ENCODE data around the gene RAPGEF4. TPM values are rescaled to one million over a fixed set of nuclear protein-coding genes. Genes with fewer than 3 reads are reported as not detected.

The RAPGEF4 gene
- polyA plus RNA-seq, 1 experiment, result 0.60 TPM

DNA sequence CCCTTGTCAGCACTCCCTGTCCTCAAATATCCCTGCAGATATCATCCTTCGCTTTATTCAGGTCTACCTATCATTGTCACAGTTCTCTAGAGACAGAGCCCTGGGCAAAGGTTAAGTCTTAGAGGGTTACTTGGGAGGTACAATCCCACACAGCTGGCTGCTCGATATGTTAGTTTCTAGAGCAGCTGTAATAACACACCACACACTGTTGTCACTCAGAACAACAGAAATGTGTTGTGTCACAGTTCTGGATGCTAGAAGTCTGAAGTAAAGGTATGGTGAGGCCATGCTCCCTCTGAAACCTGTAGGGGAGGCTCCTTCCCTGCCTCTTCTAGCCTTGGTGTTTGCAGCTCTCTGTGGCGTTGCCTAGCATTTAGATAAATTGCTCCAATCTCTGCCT lies 9.9 kb upstream of the RAPGEF4 start:
- Histone ChIP-seq H3K27me3 (ENCODE audit: control insufficient read depth, insufficient read depth, low read length) (peaks cover 2% of the 10 kb centered on the region; the same call in 1 of the 2 replicates), H3K36me3 (ENCODE audit: control insufficient read depth, insufficient read depth, low read length) (no peaks in the 10 kb centered on the region), H3K4me3 (ENCODE audit: low read depth, low read length) (no peak overlapping the region)
- ChIA-PET POLR2A (no interaction called here), CTCF (no interaction called here)
- no peak for DNase-seq (ENCODE audit: low read depth)
- TF ChIP-seq, protein P1, sequence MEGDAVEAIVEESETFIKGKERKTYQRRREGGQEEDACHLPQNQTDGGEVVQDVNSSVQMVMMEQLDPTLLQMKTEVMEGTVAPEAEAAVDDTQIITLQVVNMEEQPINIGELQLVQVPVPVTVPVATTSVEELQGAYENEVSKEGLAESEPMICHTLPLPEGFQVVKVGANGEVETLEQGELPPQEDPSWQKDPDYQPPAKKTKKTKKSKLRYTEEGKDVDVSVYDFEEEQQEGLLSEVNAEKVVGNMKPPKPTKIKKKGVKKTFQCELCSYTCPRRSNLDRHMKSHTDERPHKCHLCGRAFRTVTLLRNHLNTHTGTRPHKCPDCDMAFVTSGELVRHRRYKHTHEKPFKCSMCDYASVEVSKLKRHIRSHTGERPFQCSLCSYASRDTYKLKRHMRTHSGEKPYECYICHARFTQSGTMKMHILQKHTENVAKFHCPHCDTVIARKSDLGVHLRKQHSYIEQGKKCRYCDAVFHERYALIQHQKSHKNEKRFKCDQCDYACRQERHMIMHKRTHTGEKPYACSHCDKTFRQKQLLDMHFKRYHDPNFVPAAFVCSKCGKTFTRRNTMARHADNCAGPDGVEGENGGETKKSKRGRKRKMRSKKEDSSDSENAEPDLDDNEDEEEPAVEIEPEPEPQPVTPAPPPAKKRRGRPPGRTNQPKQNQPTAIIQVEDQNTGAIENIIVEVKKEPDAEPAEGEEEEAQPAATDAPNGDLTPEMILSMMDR (IDR thresholded peaks at IDR 0.05; ENCODE audit: insufficient read depth, low read depth, low read length), result no peak

DNA sequence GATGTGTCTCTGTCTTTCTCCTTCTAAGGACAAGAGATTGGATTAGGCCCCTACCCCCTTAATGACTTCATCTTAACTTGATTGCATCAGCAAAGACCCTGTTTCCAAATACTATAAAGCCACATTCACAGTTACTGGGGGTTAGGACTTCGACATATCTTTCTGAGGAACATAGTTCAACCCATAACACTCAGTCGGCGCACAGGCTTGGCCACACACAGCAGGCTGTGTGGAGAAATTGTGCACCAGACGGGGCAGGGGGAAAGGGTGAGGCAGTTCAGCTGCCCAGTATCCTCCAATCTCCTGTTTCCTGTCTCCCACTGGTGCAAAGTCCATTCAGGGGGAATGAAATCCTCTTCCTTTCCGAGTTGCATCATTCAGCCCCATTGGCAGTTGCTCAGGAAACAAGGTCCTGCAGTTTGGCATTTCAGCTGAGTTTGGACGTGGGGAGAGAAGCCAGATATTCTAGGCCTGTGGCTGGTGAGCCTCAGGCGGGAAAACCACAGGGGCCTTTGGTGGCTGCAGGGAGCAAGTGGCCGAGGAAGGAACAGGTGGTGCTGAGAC lies 9.4 kb upstream of the RAPGEF4 start:
- DNase-seq (ENCODE audit: low read depth), result no peak
- CTCF ChIA-PET, result interaction anchor here (1.4 kb wide), 1 partner anchor 22 kb away, joined by 4 read pairs; no protein-coding TSS in a partner anchor

DNA sequence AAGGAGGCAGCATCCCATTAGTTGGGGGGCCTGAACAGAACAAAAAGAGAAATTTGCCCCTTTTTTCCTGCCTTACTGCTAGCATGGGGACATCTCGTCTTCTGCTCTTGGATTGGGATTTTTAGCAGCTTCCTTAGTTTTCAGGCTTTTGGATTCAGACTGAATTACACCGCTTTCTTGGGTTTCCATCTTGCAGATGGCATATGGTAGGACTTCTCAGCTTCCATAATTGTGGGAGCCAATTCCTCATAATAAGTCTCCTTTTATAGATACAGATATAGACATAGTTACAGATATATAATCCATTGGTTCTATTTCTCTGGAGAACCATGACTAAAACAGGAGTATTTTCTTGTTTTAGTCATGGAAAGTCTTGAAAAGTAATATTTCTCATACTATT lies 5.2 kb upstream of the RAPGEF4 start:
- Histone ChIP-seq H3K36me3 (ENCODE audit: control insufficient read depth, insufficient read depth, low read length) (no peaks in the 10 kb centered on the region), H3K4me3 (ENCODE audit: low read depth, low read length) (no peak overlapping the region), H3K27me3 (ENCODE audit: control insufficient read depth, insufficient read depth, low read length) (peaks cover 12% of the 10 kb centered on the region)
- CTCF ChIA-PET, result no interaction called here
- POLR2A ChIA-PET, result no interaction called here
- TF ChIP-seq, protein P1 (IDR thresholded peaks at IDR 0.05; ENCODE audit: insufficient read depth, low read depth, low read length), result no peak
- no peak for DNase-seq (ENCODE audit: low read depth)

More for the DNA sequence above, 9.4 kb upstream of the RAPGEF4 start:
- H3K36me3 ChIP-seq (ENCODE audit: control insufficient read depth, insufficient read depth, low read length), result no peaks in the 10 kb centered on the region
- TF ChIP-seq, protein P1 (IDR thresholded peaks at IDR 0.05; ENCODE audit: insufficient read depth, low read depth, low read length), result no peak
- POLR2A ChIA-PET, result no interaction called here
- H3K27me3 ChIP-seq (ENCODE audit: control insufficient read depth, insufficient read depth, low read length), result peaks cover 2% of the 10 kb centered on the region; the same call in 1 of the 2 replicates
- no peak overlapping the region for H3K4me3 ChIP-seq (ENCODE audit: low read depth, low read length)

DNA sequence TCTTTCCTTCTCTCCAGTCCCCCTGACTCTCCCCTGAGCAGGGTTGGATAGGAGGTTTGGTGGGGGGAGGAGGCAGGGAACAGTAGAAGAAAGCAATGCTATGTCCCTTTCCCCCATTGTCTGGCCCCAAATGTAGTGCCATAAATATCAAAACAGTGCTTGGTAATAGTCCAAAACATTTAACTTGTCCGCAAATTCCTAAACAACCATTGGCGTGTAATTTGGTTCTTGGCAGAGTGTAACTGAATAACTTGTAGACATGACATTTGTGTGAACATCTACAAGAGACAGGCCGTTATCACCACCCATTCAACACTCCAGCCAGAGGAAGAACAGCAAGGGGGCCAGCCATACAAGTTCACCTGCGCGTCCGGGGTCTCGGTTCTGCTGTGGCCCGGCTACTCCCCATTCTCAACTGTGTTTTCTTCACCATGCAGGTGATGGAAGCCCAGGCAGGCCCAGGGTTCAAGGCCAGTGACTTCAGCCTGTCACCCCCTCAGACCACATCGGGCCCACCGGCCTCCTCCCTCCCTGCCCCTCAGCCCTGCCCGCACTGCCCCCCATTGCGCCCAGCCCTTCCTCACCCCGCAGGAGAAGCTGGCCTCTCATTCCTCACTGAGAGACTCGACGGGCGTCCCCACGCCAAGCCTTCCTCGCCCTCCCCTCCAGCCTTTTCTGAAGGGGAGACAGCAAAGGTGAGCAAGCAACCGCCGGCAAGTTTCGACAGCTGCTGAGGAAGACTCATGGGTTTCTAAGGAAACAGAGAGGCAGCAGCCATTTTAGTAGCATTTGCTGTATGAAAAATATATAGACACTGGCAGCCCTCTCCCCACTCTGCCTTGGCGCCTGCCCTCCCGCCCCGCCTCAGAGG lies 699 bp upstream of the RAPGEF4 start:
- ChIA-PET CTCF (interaction anchor here (1.1 kb wide), 1 partner anchor 140 kb away, joined by 3 read pairs; no protein-coding TSS in a partner anchor), POLR2A (no interaction called here)
- Histone ChIP-seq H3K4me3 (ENCODE audit: low read depth, low read length) (peak overlapping the region; percentile 38), H3K27me3 (ENCODE audit: control insufficient read depth, insufficient read depth, low read length) (peaks cover 18% of the 10 kb centered on the region), H3K36me3 (ENCODE audit: control insufficient read depth, insufficient read depth, low read length) (no peaks in the 10 kb centered on the region)
- DNase-seq (ENCODE audit: low read depth), result no peak
- TF ChIP-seq, protein P1 (IDR thresholded peaks at IDR 0.05; ENCODE audit: insufficient read depth, low read depth, low read length), result no peak

DNA sequence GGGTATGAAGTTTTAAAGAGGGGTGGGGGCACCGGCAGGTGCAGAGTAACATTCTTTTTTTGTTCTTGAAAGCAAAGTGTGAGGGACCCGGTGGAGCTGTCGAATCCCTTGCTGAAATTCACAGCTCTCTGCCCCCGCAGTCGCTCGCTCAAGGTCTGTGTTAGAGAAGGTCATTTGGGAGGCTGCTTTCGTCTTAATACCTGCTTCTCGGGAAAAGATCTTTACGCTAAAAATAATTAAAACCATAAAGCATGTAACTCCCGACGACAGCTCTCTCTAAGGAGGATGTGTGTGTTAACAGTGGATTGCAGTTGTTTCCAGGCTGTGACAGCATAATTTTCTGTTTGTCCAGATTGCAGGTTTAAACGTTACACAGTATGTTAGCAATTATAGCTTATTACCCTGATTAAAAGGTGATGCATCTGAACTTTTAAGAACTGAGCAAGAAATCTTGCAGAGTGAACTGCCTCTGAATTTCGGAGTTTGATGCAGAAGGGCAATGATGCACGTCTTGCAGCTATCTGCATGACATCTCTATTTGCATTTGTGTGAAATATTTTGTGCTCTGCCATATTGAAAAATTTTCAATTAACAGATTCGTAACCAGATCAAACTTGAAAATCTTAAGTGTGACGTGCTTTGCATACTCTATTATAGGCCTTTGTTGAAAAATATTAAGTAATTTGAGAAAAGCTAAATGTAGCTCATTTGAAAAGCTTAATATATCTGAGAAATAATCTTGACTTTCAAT lies 954 bp downstream of the RAPGEF4 start:
- POLR2A ChIA-PET, result interaction anchor here (0.5 kb wide), 1 partner anchor 113 kb away, joined by 3 read pairs; no protein-coding TSS in a partner anchor
- Histone ChIP-seq H3K4me3 (ENCODE audit: low read depth, low read length) (no peak overlapping the region), H3K36me3 (ENCODE audit: control insufficient read depth, insufficient read depth, low read length) (no peaks in the 10 kb centered on the region), H3K27me3 (ENCODE audit: control insufficient read depth, insufficient read depth, low read length) (peaks cover 18% of the 10 kb centered on the region)
- TF ChIP-seq, protein P1 (IDR thresholded peaks at IDR 0.05; ENCODE audit: insufficient read depth, low read depth, low read length), result no peak
- DNase-seq (ENCODE audit: low read depth), result no peak
- CTCF ChIA-PET, result interaction anchor here (0.9 kb wide), 1 partner anchor 22 kb away, joined by 3 read pairs; no protein-coding TSS in a partner anchor
